Measurements from ENCODE around the gene ATP8A2. TPM values are rescaled to one million over a fixed set of nuclear protein-coding genes. Genes with fewer than 3 reads are reported as not detected.

ATP8A2 gene
- total RNA-seq, 3 donors from 2014 or later: under 0.01 to 1.0 (median under 0.01) TPM

- intact Hi-C loops (cut with DNase I; ENCODE audit: low total_unique reads): no loop called here
- no peaks in the 10 kb centered on the region for H3K27me3 ChIP-seq
- no peaks in the 10 kb centered on the region for H3K36me3 ChIP-seq
- no peak overlapping the region for H3K4me3 ChIP-seq
- H3K9me3 ChIP-seq: no peaks in the 10 kb centered on the region
- DNase-seq (ENCODE audit: low spot score in 2 of 2): no peak
- H3K4me1 ChIP-seq: no peaks in the 10 kb centered on the region
- no peak overlapping the region for H3K27ac ChIP-seq
- TF ChIP-seq POLR2AphosphoS5 (IDR thresholded peaks at IDR 0.05): no peak
- TF ChIP-seq POLR2A (IDR thresholded peaks at IDR 0.05): no peak
- TF ChIP-seq CTCF (IDR thresholded peaks at IDR 0.05): no peak
These were observed 495.3 kb downstream of the ATP8A2 start for GRCh38 chr13:25867038-25867437.

- Histone ChIP-seq H3K4me1 (no peaks in the 10 kb centered on the region), H3K9me3 (no peaks in the 10 kb centered on the region), H3K27ac (no peak overlapping the region), H3K27me3 (no peaks in the 10 kb centered on the region), H3K4me3 (no peak overlapping the region), H3K36me3 (no peaks in the 10 kb centered on the region)
- TF ChIP-seq CTCF (IDR thresholded peaks at IDR 0.05): no peak
- no peak for TF ChIP-seq POLR2AphosphoS5 (IDR thresholded peaks at IDR 0.05)
- TF ChIP-seq POLR2A (IDR thresholded peaks at IDR 0.05): no peak
- intact Hi-C loops (cut with DNase I; ENCODE audit: low total_unique reads): no loop called here
- no peak for DNase-seq (ENCODE audit: low spot score in 2 of 2)
These were observed 496.7 kb downstream of the ATP8A2 start for GRCh38 chr13:25868490-25868889.

- Histone ChIP-seq H3K9me3 (no peaks in the 10 kb centered on the region), H3K4me1 (no peaks in the 10 kb centered on the region), H3K27me3 (no peaks in the 10 kb centered on the region), H3K27ac (no peak overlapping the region), H3K4me3 (no peak overlapping the region), H3K36me3 (no peaks in the 10 kb centered on the region)
- TF ChIP-seq POLR2A (IDR thresholded peaks at IDR 0.05) (no peak), CTCF (IDR thresholded peaks at IDR 0.05) (no peak), POLR2AphosphoS5 (IDR thresholded peaks at IDR 0.05) (no peak)
- no peak for DNase-seq (ENCODE audit: low spot score in 2 of 2)
- intact Hi-C loops (cut with DNase I; ENCODE audit: low total_unique reads): no loop called here
These were observed 498.2 kb downstream of the ATP8A2 start for GRCh38 chr13:25869941-25870340.

GRCh38 chr13:25871389-25872125 lies 499.8 kb downstream of the ATP8A2 start:
- H3K27me3 ChIP-seq: no peaks in the 10 kb centered on the region
- no peaks in the 10 kb centered on the region for H3K4me1 ChIP-seq
- no peaks in the 10 kb centered on the region for H3K9me3 ChIP-seq
- DNase-seq (ENCODE audit: low spot score in 2 of 2): no peak
- H3K36me3 ChIP-seq: no peaks in the 10 kb centered on the region
- H3K27ac ChIP-seq: no peak overlapping the region
- intact Hi-C loops (cut with DNase I; ENCODE audit: low total_unique reads): no loop called here
- no peak for TF ChIP-seq CTCF (IDR thresholded peaks at IDR 0.05)
- H3K4me3 ChIP-seq: no peak overlapping the region

GRCh38 chr13:25872481-25873241 lies 500.9 kb downstream of the ATP8A2 start:
- H3K9me3 ChIP-seq: no peaks in the 10 kb centered on the region
- no peak overlapping the region for H3K27ac ChIP-seq
- no peaks in the 10 kb centered on the region for H3K4me1 ChIP-seq
- TF ChIP-seq POLR2AphosphoS5 (IDR thresholded peaks at IDR 0.05): no peak
- TF ChIP-seq CTCF (IDR thresholded peaks at IDR 0.05): no peak
- no peak for TF ChIP-seq POLR2A (IDR thresholded peaks at IDR 0.05)
- intact Hi-C loops (cut with DNase I; ENCODE audit: low total_unique reads): no loop called here
- no peak for DNase-seq (ENCODE audit: low spot score in 2 of 2)
- no peak overlapping the region for H3K4me3 ChIP-seq
- no peaks in the 10 kb centered on the region for H3K27me3 ChIP-seq
- no peaks in the 10 kb centered on the region for H3K36me3 ChIP-seq
